HG03354 (cell line): ENCODE measurements around the gene PHF23.

Source experiments
- ATAC-seq: cut with Tn5 transposase; IDR thresholded peaks from one replicate; pipeline ENCODE4 v1.9.1; 2021; ENCODE audit warnings: mild to moderate bottlenecking; ENCODE audit not compliant: unreplicated experiment, poor library complexity, severe bottlenecking

The PHF23 gene

DNA sequence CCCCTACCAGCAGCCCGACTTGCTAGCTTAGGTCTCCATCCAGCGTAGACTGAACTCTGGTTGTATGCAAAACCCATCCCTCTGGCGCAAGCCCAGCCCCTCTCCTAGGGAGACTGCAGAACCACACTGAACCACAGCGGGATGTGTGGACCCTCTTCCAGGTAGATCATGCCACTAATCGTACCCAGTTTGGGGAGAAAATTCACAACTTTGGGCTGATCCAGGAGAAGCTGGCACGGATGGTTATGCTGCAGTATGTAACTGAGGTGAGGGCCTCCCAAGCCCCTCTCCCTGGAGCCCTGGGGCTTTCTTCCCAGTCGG is 16.3 kb downstream of the PHF23 start:
- ATAC-seq = no peak

DNA sequence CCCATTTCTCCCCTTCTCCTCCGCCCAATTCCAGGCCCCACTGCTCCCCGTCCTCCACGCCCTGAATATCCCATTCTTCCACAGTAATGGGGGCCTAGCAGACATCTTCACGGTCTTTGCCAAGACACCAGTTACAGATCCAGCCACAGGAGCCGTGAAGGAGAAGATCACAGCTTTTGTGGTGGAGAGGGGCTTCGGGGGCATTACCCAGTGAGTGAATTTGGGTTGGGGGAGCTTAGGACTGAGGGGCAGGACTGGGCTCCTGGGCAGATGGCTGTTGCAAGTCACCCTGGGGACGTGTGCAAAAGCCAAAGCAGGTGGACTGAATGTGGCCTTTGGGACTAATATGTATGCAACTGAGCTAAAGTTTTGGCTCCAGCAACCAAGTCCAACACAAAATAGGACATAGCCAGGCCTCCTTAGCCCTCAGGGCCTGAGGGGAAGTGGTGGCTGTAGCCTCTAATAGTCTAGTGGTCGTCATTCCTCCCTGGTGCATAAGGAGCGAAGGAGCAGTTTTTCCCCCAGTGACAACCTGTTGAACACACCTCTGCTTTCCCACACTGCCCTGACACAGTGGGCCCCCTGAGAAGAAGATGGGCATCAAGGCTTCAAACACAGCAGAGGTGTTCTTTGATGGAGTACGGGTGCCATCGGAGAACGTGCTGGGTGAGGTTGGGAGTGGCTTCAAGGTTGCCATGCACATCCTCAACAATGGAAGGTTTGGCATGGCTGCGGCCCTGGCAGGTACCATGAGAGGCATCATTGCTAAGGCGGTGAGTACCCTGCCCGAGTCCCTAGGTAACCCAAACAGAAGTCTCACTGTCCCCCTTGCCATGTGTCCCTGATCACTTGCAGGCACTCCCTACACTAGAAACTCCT is 16.9 kb downstream of the PHF23 start:
- no peak for ATAC-seq

DNA sequence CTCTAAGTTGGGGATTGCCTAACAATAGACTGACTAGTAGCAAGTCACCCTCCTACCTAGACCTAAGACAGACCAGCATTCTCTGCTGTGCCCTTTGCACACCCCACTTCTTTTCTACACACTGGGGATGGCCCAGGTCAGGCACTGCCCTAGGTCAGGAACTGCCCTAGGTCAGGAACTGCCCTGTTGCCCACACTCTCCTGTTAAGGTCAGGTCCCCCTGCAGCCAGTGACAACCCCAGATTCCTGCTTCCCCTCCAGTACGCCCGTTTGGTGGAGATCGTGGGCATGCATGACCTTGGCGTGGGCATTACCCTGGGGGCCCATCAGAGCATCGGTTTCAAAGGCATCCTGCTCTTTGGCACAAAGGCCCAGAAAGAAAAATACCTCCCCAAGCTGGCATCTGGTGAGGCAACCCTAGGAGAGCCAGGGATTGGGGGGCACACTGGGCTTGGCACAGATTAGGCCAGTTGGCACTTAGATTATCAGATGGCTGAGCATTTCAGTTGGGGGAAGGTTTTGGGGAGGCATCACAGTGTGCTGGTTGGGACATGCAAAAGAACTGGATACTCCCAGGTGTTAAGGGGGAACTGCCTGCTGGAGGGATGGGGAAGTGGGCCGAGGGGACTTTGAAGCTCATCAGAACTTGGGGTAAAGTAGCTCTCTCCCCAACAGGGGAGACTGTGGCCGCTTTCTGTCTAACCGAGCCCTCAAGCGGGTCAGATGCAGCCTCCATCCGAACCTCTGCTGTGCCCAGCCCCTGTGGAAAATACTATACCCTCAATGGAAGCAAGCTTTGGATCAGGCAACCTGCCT is 17.8 kb downstream of the PHF23 start:
- ATAC-seq = no peak

DNA sequence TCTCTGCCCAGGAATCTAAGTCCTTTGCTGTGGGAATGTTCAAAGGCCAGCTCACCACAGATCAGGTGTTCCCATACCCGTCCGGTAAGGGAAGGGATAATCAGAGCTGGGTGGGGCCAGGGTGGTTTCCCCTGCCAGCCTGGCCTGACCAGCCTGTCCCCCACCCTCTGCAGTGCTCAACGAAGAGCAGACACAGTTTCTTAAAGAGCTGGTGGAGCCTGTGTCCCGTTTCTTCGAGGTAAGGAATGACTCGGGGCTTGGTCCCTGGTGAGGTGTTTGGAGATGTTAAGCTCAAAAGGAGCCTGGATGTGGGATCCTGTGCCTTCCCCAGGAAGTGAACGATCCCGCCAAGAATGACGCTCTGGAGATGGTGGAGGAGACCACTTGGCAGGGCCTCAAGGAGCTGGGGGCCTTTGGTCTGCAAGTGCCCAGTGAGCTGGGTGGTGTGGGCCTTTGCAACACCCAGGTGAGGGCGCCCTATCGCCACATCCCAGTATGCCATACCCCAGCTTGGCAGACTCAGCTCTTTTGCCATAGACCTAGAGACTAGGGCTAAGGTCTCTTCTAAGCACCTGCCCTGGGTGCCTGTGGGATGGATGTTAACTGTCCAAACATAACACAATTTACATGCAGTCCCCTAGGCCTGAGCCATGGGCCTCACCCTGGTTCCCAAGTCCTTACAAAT is 18.5 kb downstream of the PHF23 start:
- no peak for ATAC-seq

DNA sequence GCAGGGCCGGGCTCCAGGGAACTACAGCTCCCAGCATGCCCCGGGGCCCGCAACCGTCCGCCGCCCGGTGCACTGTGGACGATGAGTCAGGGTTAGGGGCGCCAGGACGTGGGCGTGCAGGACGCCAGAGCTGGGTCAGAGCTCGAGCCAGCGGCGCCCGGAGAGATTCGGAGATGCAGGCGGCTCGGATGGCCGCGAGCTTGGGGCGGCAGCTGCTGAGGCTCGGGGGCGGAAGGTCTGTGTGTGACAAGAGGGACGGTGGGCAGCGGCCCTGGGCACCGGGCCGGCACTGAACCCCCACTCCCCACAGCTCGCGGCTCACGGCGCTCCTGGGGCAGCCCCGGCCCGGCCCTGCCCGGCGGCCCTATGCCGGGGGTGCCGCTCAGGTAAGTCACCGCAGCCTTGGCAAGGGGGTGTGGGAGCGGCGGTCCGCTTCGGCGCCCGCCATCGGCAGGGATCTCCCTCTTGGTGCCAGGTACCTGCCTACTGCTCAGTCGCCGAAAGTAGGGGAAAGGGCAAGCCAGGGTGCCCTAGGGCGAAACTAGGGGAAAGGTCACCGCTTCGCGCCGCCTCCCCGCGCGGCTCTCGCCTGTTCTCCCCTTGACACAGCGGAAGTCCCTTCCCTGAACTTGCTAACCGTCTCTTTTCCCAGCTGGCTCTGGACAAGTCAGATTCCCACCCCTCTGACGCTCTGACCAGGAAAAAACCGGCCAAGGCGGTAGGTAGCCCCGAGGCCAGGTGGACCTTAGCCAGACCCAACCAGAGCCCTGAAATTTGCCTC is 19.3 kb downstream of the PHF23 start, which contains the start of the genes ACADVL and DLG4:
TSS of gene ACADVL (plus strand) at position 127 of the 781 bp plus-strand sequence. CDS start at position 174, 47 bp downstream.
TSS of gene DLG4 (minus strand) at position 25 of the 781 bp plus-strand sequence.
- ATAC-seq = peak; percentile 62

DNA sequence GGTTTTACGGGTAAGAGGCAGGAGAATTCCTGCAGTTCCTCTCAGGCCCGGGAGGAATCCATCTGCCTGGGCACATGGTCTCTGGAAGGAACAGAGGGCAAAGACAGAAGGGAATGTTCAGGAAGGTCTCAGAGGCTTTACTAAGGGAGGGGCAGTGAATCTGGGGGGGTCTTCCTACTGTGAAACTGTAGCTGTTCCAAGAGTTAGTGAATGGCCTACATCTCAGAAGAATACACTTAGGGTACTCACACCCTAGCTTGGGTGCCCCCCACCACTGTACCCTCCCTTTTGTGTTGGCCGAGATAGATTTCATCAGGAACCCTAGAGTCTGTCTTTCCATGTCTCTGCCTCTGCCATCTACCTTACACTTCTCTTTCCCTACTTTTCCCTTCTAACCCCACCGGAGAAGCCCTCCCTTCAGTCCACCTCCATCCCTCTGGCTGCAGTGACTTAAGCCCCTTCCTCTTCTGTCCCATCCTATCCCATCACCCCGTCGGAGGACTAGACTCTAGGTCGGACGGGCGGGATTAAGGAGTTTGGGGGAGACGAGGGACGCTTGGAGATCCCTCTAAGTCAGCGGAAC is 19.9 kb downstream of the PHF23 start:
- no peak for ATAC-seq

DNA sequence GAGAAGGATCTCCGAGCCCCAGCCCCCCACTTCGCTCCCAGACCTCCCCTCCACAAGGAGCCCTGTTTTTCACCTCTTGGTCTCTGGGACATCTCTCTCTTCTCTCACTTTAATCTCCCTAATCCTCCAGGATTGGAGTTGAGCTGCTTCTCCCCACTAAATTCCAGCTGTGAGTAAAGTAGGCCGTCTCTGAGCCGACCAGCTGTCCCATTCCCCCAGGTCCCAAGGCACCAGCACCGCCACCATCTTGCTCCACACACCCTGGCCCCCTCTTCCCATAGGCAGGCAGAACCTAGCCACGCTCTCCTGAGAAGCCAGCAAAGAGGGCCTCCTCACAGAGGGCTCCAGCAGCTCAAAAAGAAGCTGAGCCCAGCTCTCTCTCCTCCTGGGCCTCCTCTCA is 20.5 kb downstream of the PHF23 start:
- no peak for ATAC-seq

DNA sequence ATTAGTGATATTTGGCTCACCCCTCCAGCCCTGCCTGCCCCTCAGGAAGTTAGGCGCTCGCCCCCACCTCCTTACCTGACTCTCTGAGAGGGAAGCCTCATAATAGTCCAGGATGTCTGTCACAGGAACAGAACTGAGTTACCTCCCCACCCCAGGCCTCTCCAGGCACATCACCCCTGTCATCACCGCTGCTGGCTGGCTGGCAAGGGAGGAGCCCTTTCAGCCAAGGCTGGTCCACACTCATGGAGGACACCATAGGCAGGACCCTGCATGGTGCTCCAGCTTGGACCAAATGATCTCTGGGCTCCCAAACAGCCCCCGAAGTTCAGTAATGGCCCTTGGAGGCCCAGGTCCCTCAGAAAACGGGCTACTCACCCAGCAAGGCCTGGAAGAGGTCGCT is 21.1 kb downstream of the PHF23 start:
- no peak for ATAC-seq

DNA sequence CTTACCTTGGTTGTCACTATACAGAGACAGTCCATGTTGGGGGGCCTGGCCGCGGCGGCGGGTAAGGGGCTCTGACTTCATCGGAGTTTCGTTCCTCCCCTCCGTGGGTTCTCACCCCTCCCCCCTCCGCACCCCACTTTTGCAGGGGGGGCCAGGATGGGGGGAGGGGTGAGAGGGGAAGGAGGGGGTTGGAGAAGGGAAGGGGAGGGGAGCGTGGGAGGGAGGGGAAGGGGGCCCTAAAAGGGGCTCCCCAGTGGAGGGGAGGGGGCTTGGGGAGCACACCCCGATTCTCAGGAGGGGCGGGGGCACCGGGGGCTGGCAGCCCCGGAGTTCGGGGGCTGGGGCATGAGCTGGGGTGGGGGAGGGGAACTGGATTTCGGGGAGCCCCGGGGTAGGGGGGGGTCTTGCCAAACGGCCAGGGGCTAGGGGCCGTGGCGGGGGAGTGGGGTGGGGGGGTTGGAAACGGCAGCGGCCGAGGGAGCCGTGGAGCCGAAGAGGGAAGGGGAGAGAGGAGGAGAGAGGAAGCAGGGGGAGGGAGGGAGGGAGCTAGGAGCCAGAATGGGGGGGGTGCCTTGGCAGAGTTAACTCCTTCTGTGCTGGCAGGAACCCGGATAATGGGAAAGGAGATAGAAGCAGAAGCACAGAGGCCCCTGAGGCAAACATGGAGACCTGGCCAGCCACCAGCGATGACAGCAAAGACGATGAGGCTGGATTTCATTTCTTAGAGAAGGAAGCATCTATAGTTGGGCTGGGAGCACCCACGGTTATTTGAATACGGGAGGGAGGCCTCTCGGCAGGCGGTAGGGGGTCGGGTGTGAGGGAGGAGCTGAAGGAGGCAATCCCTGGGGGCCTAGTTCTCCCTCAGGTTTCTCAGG is 21.9 kb downstream of the PHF23 start:
- no peak for ATAC-seq

DNA sequence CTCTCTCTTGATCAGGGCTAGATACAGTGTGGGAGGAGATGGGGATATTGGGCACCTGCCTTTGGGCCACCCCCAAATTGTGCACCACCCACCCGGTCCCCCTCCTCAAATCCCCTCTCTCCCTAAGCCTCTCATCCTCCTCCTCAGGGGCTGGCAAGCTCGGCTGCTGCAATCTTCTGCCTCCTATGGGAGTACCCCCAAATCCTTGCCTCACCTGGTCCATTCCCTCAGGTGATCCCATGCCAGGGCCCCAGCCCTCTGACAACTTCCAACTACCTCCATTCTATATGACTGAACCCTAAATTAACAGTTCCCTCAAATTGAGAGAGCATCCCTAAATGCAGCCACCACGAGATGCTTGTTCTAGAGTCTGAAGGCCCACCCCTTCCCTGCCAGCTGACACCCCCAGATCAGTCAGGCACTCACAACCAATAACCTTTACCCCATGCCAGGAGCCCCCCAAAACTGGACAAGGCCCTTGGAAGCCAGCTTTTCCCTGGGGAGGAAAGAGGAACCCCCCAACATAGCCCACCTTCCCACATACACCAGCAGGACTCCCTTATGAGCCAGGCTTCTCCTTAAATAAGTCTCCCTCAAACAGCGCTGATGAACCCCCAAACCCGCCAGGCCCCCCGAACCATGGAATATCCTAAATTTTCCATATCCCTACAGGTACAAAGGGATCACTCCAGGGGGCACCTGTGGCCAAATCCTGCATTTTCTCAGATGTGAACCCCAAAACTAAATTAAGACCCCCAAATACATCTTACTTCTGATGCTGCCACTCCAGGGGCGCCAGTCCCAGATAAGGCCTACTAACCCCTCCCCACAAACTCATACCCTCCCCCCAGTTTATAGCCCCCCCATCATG is 22.8 kb downstream of the PHF23 start:
- ATAC-seq = no peak

DNA sequence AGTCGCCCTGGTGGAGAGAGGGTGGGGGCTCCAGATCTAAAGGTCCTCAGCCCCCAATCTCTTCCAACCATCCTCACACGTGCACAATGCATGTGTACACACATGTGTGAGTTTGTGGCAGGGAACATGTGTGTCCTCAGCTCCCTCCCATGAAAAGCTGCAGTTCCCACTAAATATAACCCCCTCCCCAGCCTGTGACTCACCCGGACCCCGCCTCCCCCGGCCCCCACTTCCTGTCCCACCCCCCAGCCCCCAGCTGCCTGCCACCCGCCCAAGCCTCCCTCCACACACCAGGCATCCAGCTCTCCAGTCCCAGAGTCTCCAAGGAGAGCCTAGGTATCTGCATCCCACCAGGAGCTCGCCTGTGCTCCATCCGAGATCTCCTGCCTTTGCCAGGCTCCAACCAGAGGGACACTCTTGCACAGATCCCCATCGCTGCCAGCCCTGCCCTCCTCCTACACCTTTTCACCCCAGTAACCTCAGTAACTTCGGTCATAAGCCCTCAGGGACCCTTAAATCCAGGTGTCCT is 23.5 kb downstream of the PHF23 start:
- no peak for ATAC-seq

DNA sequence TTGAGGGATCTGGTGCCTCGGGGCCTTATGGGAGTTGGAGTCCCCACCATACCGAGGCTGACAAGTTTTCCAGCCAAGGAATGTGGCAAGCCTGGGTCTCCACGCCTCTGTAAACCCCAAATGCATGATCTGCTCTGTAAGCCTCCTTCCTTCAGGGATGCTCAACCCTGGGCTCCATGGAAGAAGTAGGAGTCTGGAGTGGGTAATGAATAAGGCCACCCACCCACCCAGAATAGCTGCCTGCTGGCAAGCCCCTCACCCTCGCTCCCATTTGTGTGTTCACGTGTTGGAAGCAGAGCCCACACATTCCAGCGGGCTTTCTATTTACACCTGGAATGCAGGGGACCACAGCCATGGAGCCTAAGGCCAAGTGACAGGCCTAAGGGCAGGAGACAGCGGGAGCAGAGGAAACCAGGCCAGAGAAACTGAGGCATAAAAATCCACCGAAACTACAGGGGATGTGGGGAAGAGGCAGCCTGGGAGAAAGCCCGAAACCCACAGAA is 24.1 kb downstream of the PHF23 start:
- no peak for ATAC-seq

DNA sequence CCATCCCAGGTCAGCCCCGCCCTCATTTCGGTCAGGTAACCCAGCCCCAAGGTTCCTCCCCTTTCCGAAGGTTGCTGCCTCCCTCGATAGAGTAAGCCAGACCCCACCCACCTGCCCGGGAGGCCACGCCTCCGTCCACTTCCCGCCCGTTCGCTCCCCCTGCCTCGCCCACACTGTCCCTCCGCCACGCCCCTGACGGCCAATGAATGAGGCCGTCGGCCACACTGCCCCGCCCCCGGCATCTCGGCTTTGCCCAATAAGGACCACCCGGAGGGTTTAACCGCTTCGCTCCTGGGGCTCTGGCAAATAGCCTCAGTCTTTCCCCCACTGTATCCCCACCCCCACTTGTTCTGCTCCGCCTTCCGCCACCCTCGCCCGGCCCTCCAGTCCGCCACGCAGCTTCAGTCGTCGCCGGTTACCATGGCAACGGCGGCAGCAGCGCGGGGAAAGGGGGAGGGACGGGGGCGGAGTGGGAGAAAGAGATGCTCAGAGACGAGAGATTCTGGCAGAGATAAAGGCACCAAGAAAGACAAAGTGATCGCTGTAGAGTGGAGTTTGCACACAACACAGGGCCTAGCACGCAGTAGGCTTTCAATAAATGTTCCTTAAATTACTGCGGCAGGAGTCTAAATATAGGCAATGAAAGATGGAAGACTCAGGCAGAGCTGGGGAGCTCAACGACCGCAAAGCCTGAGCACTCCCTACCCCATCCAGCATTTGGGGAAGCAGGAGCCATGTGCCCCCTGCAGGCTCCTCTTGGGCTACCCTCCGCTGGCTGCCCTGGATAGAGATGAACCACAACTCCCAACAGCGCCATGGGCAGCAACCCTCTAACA is 24.7 kb downstream of the PHF23 start:
- ATAC-seq = peak; percentile 83

DNA sequence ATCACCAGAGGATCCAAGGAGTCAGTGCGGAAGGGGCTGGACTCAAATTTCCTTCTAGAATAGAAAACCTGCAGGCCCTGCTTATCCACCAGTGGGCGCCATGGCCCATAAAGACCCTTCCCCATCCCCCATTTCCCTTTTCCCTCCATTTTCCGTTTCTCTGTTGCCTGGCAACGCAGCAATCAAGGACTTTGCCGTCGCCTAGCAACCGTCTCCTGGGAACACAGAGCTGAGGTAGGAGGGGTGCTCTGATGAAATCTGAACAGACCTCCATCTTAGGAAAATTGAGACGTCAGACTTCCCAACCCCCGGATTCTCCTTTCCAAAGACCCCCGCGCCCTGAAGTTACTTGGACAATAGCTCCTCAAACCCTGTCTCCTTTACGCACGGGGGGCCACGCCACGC is 25.4 kb downstream of the PHF23 start:
- ATAC-seq = peak; percentile 7

DNA sequence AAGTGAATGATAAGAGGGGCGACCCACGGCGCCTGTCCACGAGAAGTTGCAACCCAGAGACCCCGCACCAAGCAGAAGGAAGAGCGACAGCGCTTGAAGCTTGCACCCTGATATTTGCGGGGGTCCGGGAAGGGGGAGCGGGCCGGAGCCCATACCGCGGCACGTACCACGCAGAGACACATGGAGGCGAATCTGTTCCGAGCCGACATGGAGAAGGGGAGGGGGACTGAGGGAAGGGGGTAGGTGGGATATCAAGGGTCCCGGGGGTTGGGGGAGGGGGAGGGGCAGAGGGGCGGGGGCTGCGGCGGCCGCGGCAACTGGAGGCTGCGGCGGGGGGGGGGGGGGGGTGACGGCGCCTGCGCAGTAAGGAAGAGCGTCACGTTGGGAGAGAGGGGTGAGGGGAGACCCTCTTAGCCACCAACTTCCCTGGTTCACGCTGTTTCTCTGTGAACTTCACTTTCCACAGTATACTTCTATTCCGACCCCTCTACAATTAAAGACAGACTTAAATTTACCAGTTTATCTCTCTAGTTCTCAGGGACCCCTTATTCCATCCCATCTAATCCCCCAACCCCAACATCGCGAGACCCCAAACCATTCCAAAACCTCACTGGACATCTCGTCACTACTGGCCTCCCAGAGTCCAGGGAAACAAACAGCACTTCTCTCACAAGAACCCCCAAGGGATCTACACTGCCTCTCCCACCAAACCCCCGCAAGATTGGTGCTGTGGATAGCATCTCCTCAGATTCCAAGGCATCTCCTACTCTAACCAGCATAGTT is 27.6 kb downstream of the PHF23 start:
- ATAC-seq = no peak
